SK-N-MC (cell line): Measurements from ENCODE around the gene PRF1.

Experiments
- EZH2 ChIP-seq: fragments of 200-600 bp; sonication (generic); IDR thresholded peaks from one replicate; pipeline ENCODE4 v1.6.1; 2017; ENCODE audit warnings: antibody characterized with exemption
- POLR2AphosphoS5 ChIP-seq: IDR thresholded peaks from 2 replicates; pipeline ENCODE4 v1.6.1; 2012; ENCODE audit warnings: mild to moderate bottlenecking, low read depth, low read length, borderline replicate concordance

DNA sequence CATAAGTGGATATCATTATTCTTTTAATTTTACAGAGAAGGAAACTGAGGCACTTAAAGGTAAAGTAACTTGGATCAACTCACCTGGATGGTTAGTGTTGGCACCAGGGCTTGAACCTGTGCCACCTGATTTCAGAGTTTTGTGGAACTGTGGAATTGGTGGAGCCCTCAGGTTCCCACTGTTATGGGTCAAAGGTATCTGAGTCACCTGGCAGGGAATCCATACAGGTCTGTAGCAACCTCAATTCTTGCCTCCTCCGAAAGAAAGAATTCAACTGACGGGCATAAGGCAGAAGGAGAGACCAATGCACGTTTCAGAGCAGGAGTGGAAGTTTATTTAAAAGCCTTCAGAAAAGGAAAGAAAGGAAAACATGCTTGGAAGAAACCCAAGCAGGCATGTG, 44.5 kb upstream of the PRF1 start:
- TF ChIP-seq POLR2AphosphoS5 (no peak), EZH2 (no peak)
